OCI-LY7 (cell line): ENCODE measurements around the gene TNS2.

ENCODE experiments used
- CTCF ChIP-seq: fragments of 200-600 bp; sonication (generic); conservative IDR thresholded peaks from 2 replicates; pipeline ENCODE4 v1.5.1; 2014; ENCODE audit warnings: mild to moderate bottlenecking, antibody characterized with exemption, low read length, moderate library complexity, mixed read lengths
- EZH2phosphoT487 ChIP-seq: fragments of 200-600 bp; sonication (generic); IDR thresholded peaks from 2 replicates; pipeline ENCODE4 v1.6.1; 2018; ENCODE audit warnings: low read depth, borderline replicate concordance, mild to moderate bottlenecking, mixed run types, antibody characterized with exemption, low read length, moderate library complexity, mixed read lengths

GRCh38 chr12:53065975-53066931 lies 16.4 kb downstream of the TNS2 start:
- TF ChIP-seq CTCF (peak; percentile 93), EZH2phosphoT487 (no peak)
